ENCODE measurements around the gene GALNT18.

Gene GALNT18

DNA sequence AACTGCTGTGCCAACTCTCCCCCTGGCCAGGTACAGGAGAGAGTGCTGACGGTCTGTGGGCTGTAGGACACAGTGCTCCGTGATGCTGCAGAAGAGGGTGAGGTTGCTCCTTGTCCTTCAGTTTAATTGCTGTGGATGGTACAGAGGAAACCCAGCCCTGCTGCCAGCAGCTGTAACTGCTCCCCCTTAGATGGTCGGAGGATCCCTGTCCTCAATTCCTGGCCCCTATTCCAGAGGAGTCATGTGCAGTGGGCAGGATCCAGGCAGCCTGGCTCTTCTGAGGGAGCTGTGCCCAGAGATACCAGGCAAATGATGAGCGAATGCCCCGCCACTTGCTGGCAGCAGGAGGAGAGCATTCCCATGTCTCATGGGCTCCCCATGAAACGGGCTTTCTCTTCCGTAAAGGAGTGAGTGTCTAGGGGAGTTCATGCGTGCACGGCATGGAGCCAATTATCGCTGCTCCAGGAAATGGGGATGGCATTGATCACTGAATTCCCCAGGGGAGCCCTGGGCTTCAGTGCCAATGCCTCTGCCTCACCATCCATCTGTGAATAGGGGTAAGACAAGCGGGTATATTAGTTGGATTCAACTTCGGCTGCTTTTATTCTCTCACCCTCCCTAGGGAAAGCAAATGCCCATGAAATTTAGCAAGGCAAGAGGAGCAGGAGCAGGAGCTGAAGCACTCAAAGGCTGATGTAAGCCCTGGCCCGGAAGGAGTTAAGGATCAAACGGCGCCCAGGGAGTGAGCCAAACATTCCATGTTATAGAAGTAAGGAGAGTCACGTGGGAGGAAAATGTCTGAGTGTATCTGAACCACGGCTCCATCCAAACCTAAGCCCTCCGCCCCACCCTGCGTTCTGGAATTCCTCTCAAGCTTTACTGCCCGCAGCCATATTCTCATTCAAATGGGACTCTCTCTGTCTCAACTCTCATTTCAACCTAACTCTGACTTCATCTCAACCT lies 217.8 kb downstream of the GALNT18 start:
- no peak for DNase-seq

DNA sequence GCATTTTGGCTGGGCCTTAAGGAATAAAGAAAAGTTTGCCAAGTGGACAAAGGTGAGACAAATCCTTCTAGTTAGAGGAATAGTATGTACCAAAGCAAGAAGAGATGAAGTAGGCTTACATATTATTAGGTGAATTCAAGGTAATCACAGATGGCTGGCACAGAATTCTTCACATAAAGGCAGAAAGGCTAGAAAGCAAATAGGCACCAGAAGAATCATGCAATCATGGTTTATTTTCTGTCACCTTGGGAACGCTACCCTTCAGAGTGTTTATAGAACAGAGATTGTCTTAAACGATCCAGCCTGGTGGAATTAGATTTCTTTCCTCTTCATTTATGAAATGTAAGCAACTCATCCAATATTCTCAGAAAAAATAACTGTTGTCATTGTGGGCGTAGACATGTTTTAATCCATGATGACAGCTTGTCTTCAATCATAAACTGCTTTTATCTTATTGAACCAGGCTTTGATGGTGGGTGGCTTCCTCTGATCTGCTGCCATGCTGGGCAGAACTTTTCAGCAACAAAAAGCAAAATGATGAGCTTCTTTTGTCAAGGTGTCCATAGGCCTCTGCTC lies 219.8 kb downstream of the GALNT18 start:
- DNase-seq: no peak

DNA sequence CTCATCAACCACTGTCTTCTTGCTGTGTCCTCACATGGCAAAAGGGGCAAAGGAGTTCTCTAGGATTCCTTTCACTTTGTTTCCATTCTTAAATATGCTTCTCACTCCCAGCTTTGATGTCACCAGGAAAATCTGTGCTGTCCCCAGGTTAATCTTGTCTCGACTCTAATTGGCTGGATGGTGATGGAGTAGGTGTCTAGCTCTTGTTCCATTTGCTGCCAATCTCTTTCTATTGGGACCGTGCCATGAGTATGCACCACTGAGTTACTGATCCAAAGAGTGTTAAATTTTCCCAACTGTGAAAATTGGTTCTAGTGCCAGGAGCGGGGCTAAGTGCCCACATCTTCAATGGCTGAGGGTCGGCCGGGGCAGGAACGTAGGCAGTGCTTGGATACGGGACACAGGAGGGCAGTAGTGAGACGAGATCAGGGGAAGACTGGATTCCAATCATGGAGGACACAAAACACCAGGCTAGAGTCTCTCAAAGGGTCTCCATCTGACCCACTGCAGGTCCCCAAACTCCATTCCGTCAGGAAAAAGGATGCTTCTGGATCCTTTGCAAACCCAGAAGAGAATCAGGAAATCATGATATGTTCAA lies 221.1 kb downstream of the GALNT18 start:
- DNase-seq: no peak

DNA sequence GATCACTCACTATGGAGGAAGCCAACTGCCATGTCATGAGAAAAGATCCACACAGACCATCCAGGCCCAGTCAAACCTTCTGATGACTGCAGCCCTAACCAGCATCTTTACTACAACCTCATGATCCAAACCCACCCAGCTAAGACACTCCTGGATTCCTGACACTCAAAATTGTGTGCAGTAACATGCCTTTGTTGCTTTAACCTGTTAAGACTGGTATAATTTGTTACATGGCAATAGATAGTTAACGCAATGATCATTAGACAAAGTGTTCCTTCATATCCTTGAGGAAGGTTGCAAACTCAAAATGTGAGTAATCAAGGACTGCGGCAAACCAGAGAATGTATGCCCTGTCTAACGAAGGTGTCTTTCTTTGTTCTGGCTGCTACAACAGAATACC lies 221.7 kb downstream of the GALNT18 start:
- DNase-seq: no peak

DNA sequence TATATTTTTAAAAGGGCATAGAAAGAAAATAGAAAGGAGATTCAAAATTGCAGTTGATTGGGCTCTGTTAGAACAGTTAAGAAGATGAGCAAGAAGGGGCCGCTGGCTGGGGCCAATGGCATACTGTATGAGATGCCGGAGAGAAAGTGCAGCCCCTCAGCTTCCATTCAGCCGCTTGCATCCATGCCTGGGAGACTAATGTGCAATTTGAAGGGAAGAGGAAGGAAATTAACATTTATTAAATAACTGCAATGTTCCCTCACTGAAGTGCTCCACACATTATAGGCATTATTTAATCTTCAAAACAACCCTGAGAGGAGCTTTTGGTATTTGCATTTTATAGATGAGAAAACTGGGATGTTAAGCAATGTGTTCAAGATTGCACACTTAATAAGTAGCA lies 224.0 kb downstream of the GALNT18 start:
- no peak for DNase-seq

DNA sequence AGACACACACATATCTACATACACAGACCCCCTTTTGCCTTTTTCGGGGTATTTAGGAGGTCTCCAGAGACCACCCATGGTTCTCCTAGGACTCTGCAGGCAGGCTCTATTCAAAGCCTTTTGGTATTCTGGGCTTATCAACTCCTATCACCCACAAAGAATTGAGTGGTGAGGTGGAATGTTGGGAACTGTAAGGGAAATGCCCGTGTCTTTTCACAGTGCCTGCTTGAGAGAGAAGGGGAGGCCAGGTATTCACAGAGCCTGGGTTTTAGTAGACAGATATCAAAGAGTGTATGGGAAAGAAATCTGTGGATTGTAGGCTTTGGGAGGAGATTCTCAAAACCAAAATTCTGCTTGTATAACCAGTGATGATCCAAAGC lies 224.8 kb downstream of the GALNT18 start:
- no peak for DNase-seq

DNA sequence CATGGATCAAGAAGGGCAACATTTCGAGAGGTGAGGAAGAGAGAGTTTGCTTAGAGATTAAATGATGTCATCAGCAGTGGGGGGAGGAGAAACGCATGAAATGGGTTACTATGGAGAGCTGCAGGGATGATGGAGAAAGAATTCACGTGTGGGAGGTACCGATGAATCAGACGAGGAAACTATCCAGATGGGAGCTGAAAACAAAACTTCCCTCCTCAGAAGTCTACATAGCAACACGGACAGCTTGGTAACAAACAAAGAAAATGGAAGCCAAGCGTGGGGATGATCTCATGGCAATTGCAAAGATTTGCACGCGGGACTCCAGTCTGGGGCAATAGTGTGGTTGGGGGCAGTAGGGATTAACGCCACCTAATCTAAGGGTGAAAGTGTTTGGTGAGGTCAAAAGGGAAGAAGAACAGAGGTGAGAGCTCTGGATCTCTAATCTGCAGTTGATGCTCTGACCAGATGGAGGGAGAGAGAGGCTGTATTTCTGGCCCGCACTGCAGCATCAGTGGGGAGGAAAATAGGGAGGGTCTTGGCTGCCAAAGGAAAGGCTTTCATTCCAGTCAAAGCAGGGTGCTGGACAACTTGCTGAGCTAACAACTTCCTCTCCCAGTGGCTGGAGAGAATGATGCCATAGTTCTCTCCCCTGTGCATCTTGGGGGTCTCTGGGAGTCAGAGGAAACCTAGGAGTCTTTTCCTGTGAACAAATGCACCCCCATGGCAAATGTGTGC lies 225.3 kb downstream of the GALNT18 start:
- DNase-seq: no peak

DNA sequence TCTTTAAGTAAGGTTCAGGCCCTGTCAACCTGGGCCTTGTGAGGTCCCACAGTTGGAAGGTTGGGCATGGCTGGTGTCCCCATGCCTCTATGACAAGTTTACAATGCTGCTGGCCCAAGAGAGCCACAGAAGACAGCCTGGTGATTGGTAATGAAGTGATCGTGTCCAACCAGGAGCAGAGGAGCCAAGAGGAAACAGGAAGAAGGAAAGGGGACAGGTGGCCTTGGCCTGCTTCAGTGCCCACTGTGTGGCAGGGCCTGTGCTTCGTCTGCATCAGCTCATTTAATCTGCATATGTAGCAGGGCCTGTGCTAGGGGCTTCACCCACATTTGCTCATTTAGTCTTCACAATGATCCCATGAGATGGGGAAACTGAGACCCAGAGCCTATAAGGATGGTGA lies 226.7 kb downstream of the GALNT18 start:
- no peak for DNase-seq

DNA sequence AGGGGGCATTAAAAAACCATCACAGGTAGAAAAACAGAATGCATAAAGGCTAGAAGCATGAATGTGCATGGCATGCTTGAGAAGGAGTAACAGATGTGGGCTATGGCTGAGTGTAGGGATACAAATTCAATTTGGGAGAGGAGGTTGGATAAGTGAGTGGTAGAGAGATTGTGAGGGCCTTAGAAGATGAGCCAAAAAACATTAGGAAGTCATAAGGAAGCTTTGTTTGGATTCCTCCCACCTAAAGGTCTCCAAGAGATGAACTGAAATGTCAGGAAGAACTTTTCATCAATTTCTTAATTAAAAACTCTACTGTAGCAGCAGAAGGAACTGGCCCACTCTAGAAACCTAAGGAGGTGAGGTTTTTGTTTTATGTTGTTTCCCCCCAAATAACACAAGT lies 227.6 kb downstream of the GALNT18 start:
- no peak for DNase-seq

DNA sequence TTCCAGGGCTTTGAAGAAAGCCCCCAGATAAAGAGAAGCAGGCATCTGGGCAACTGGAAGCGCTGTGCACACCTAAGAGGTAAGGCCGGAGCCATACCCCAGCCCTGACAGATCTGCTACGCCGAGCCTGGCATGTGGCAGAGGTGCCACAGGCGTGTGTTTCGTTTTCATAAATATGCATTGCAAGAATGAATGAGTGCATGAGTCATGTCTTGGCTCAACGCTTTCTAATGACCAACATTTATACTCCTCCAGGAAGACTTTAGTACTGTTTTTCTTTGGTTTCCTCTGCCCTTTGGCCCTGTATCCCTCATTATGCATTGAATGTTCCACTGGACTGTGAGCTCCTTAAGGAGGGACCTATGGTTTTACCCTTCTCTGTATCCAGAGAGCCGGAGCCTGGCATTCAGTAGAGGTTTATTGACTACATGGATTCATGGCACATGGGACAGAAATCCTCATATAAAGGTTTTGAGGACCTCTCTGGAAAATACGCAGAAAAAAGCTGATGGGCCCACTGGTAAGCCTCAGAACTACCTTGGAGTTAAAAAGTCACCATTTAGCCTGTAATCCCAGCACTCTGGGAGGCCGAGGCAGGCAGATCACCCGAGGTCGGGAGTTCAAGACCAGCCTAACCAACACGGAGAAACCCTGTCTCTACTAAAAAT lies 229.9 kb downstream of the GALNT18 start:
- no peak for DNase-seq

DNA sequence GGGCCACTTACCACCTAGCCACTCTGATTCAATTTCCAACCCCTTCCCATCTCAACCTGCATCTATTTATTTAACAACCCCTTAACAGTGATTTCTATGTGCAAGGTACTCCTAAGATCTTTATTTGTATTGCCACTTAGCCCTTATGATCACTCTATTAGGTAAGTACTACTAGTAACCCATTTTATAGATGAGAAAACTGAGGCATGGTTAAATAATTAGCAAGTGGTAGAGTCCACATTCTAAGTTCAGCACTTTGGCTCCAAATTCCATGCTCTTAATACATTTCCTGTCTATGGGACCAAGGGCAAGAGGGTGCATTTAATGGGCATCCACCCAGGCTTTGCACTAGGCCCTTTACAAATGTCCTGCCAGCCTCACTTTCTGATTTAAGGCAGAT lies 230.6 kb downstream of the GALNT18 start:
- no peak for DNase-seq

DNA sequence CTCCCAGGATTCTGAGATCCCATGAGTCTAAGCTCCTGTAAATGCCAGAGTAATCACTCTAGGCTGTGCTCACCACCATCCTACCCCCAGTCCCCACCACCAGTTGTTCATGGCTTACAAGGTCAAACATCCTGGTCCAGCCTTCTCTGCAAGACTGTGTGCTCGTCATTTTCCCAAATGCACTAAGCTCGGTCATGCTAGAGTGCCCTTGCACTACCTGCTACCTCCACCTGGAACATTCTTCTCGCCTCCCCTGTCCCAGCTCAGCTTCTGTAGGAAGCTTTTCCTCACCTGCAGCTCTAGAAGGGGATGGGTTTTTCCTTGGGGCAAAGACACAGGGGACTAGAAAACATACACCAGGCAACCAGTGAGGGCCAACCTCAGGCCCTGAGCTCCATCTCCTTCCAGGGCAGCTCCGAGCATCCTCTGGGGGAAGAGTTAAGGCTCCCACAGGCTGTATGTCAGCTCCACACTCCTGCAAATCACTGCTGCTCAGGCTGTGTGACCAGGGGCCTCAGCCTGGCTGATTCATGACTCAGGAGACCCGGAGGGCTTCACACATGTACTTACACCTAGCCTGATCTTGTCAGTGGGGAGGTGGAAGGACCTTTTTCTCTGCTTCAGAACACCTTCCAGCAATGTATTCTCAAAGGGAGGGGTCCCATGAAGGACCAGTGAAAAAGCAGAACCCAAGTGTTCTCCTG lies 231.6 kb downstream of the GALNT18 start:
- no peak for DNase-seq

DNA sequence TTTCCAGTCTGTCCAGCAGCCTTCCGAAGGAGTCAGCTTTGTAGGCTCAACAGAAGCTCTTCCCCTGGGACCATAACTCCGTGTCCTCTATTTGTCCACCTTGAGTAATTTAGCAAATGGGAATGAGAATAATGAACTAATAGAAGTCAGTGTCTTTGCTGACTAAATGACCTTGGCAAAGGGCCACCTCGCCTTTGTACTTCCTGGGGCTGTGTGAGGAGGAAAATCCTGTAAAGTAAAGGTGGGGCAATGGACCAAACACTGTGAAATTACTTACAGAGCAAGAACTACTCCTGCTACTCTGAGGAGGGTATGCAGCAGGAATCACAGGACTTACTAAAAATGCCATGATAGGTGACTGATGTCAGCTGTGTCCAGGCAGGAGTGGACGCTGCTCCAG lies 232.6 kb downstream of the GALNT18 start:
- DNase-seq: no peak

DNA sequence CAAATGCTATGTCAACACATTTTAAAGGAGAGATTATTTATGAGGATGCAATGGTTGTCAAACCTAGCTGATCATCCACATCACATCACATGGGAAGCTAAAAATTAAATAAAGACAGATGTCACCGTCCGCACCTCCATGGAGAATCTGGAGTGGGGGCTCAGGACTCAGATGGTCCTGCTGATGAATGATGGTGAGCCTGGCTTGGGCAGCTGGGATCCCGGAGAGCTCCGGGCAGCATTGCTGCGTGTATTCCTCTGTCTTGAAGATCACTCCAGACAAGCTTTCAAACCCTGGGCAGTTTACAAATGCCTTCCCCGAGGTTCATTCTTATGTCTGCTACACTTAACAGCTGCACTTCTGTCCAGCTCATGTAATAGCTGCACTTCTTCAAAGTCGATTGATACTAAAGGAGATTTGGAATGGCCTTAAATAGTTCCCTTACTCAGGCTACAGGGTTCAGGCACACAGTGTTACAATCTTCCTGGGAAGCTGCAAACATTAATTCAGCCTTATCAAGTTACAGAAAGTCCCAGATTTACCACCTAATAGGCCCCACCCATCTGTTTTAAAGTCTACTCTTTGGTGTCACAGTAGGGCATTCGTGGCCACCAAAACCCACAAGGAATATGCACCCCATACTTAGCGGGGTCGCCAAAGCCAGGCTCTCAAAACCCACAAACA lies 234.0 kb downstream of the GALNT18 start:
- DNase-seq: no peak

DNA sequence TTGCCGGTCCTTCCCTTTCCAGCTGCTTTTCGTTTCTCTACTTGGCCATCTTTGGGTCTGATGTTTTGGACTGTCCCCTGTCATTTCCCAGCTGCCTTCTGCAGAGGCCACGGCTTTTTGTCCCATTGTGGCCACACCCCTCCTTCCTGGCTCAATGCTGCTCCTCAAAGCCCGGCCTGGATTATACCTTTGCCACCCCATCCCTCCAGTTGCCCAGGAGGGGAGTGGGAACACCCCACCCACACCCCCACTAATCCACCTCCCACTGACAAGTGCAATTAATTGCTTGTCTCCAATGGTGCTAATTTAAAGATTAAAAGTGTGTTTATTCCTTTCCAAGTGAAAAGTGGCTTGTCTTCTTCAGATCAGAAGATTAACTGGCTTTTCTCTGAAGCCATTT lies 234.6 kb downstream of the GALNT18 start:
- no peak for DNase-seq

DNA sequence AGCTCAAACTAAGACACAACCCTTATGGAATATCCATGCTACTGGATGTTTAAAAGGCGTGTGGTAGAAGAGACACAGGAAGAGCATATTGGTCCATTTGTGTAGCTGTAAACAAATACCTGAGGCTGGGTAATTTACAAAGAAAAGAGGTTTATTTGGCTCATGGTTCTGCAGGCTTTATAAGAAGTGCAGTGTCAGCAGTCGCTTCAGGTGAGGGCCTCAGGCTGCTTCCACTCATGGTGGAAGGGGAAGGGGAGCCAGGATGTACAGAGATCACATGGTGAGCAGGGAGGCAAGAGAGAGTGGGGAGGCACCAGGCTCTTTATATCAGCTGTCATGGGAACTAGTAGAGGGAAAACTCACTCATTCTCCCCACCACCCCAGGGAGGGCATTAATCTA lies 237.0 kb downstream of the GALNT18 start:
- no peak for DNase-seq

DNA sequence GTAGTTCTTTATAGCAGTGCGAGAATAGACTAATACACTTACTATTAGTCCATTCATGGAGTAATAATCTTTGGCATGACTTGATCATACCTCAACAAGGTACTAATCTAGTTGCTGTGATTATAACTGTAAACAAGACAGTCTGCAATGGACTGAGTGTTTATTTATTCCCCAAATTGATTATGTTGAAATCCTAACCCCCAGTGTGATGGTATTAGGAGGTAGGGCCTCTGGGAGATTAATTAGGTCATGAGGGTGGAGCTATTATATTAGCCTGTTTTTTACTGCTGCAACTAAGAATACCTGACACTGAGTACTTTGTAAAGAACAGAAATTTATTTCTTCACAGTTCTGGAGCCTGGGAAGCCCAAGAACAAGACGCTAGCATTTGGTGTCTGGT lies 237.8 kb downstream of the GALNT18 start:
- DNase-seq: no peak

DNA sequence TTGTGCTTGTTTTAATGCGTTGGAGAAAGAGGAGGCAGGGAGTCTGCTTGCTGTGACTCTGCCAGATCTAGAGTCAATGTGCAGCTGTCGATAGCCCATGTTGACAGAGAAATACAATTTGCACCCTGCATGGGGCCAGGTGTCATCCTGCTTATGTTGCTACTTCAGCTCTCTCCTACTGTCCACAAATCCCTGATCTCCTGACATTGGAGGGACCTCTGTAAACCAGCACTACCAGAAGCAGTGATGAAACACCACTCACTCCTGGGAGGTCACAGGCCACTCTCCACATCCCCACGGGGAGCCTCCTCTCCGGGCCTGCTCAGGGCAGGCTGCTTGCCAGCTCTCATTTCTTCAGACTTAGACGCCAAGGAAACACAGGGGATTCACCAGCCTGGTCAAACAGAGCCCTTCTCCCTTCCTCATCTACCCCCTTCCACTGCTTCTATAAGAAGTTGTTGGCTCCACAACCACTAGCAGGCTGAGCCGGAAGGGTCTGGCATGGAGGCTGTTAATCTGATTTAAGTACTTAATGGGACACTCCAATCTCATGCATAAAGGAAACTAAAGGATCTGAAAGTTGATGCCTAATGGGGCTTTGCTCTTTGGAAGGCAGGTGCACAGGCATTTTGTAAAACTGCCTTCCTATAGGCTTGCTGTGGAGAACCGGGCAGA lies 238.8 kb downstream of the GALNT18 start:
- DNase-seq: no peak

DNA sequence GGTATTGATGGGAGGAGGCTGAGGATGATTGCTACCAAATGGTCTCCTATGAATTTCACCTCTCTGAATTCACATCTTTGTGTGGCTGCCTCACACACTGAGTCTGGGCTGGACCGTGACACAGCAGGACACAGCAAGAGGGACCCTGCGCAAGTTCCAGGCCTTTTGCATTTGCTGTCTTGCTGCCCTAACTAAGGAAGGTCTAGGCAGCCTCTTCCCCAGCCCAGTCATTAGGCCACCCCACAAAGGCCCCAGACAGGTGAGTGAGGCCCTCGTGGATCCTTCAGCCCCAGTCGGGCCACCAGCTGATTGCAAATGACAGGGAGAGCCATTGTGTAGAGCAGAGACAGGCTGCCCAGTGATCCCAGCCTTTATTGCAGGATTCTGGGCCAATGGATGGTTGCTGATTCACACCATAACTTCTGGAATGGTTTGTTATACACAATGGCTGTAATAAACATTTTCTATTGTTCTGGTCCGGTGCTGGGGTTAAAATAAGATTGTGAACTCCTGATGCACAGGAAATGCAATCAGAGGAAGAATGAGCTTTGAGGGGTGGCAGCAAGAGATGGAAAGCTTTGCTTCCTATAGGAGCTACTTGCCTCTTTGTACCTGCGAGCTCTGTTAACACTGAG lies 240.2 kb downstream of the GALNT18 start:
- DNase-seq: no peak

DNA sequence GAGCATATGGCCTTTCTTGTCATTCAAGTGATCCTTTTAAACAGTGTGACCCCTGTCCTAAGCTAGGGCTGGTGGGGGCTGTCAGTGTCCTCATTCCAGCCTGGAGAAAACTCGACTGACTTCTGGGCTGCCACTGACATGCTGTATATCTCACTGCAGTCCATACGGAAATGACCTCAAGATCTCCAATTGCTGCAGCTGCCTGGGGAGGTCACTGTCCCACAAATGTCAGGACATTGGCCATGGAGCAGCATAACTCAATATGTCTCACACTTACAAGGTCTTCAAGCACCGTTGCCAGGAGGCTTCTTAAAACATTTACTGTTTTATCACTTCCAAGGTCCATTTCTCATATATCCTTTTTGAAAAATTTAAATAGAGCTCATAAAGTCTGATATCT lies 240.9 kb downstream of the GALNT18 start:
- DNase-seq: no peak

DNA sequence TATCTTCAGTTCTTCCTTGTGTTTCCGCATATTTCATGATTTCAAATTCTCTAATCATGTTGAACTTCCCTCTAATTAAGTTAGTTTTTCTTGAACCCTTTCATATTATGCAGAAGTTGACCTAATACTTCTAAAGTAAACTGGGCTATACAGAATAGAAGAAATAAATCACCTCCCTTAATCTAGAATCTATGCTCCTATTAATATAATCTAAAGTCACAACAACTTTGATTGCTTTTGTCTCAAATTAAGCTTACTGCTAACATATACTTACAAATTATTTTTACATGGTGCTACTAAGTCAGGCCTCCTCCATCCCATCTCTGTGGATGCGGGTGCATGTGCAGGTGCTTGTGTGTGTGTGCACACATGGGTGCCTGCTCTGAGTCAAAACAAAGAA lies 241.5 kb downstream of the GALNT18 start:
- DNase-seq: no peak
